Breast epithelium (tissue), 4 donors: Measurements from ENCODE around the gene CRAMP1. TPM values are rescaled to one million over a fixed set of nuclear protein-coding genes. Genes with fewer than 3 reads are reported as not detected.

ENCODE experiments used
- DNase-seq, 2 donors: peaks; one replicate each; pipeline ENCODE4 v3.0.0-alpha.2; 2019; ENCODE audit warnings: low spot score in 2 of 2
- H3K27ac ChIP-seq, 2 donors: fragments of 200-600 bp; sonication (generic) in 1 of 2; one replicate each; pipeline ENCODE4 v1.5.1; 2016 to 2019; ENCODE audit warnings: mild to moderate bottlenecking in 1 of 2
- H3K27me3 ChIP-seq, 2 donors: fragments of 200-600 bp; sonication (generic) in 1 of 2; one replicate each; pipeline versions ENCODE4 v1.5.1 to v1.6.0; 2017 to 2019; ENCODE audit warnings: control low read depth in 1 of 2, mild to moderate bottlenecking in 1 of 2
- H3K36me3 ChIP-seq: fragments of 200-600 bp; one replicate; pipeline ENCODE4 v1.5.1; 2019
- H3K4me1 ChIP-seq, 2 donors: fragments of 200-600 bp; sonication (generic); one replicate each; pipeline ENCODE4 v1.5.1; 2016 to 2019; ENCODE audit warnings: control low read depth in 1 of 2
- H3K4me3 ChIP-seq, 3 donors: fragments of 200-600 bp; sonication (generic); 1 replicate in 2 of 3; 2 replicates in 1 of 3; pipeline ENCODE4 v1.5.1; 2016 to 2019; ENCODE audit warnings: mild to moderate bottlenecking in 3 of 3, moderate library complexity in 2 of 3
- H3K9me3 ChIP-seq, 2 donors: fragments of 200-600 bp; sonication (generic) in 1 of 2; one replicate each; pipeline ENCODE4 v1.5.1; 2016 to 2019; ENCODE audit warnings: control low read depth in 1 of 2
- CTCF ChIP-seq, 3 donors: fragments of 450-650 bp; IDR thresholded peaks; one replicate each; pipeline ENCODE4 v1.5.1; 2016 to 2017; ENCODE audit warnings: antibody characterized with exemption in 3 of 3, mild to moderate bottlenecking in 3 of 3, moderate library complexity in 3 of 3
- POLR2A ChIP-seq: fragments of 450-650 bp; IDR thresholded peaks from one replicate; pipeline ENCODE4 v1.6.1; 2016; ENCODE audit warnings: antibody characterized with exemption, mild to moderate bottlenecking, moderate library complexity
- POLR2AphosphoS5 ChIP-seq, 3 donors: sonication (generic); formaldehyde crosslinking; IDR thresholded peaks; one replicate each; pipeline ENCODE4 v1.6.1; 2017; ENCODE audit warnings: antibody characterized with exemption in 3 of 3
- intact Hi-C: fragments of 100-400 bp; cut with DNase I; formaldehyde crosslinking; loops from one replicate; pipeline ENCODE4 v1.15.1; 2023; ENCODE audit warnings: low total_unique reads
- total RNA-seq, 3 donors: library from RNA; depleted of rRNA; stranded (reverse); fragments of >200 nt; gene quantifications; one replicate each; pipeline ENCODE4 v1.1.0, GENCODE V29; 2016

Gene CRAMP1
- total RNA-seq, 3 donors from 2014 or later = 9.6 to 13.8 (median 10.8) TPM

GRCh38 chr16:1655909-1656807 is 44.0 kb downstream of the CRAMP1 start:
- no peaks in the 10 kb centered on the region for H3K9me3 ChIP-seq
- no peaks in the 10 kb centered on the region for H3K27me3 ChIP-seq
- H3K27ac ChIP-seq = no peak overlapping the region
- peaks cover 0 to 8% of the 10 kb centered on the region in 2 donors for H3K4me1 ChIP-seq
- H3K36me3 ChIP-seq = peaks cover 3% of the 10 kb centered on the region
- no peak overlapping the region for H3K4me3 ChIP-seq
- TF ChIP-seq POLR2A (no peak), POLR2AphosphoS5 (IDR thresholded peaks at IDR 0.05) (no peak), CTCF (IDR thresholded peaks at IDR 0.05) (no peak)
- intact Hi-C loops = no loop called here
- no peak for DNase-seq

- intact Hi-C loops = no loop called here
- TF ChIP-seq POLR2A = no peak
- no peak for TF ChIP-seq CTCF (IDR thresholded peaks at IDR 0.05)
- TF ChIP-seq POLR2AphosphoS5 (IDR thresholded peaks at IDR 0.05) = no peak
- peaks cover 3% of the 10 kb centered on the region for H3K36me3 ChIP-seq
- no peak overlapping the region for H3K4me3 ChIP-seq
- no peaks in the 10 kb centered on the region for H3K9me3 ChIP-seq
- no peak for DNase-seq
- no peak overlapping the region for H3K27ac ChIP-seq
- peaks cover 0 to 8% of the 10 kb centered on the region in 2 donors for H3K4me1 ChIP-seq
- no peaks in the 10 kb centered on the region for H3K27me3 ChIP-seq
Measured at GRCh38 chr16:1656808-1657617, 44.9 kb downstream of the CRAMP1 start.

GRCh38 chr16:1657841-1658240 is 45.7 kb downstream of the CRAMP1 start:
- Histone ChIP-seq H3K4me3 (no peak overlapping the region), H3K4me1 (peaks cover 0 to 8% of the 10 kb centered on the region in 2 donors), H3K36me3 (peaks cover 4% of the 10 kb centered on the region), H3K9me3 (no peaks in the 10 kb centered on the region), H3K27me3 (no peaks in the 10 kb centered on the region), H3K27ac (no peak overlapping the region)
- DNase-seq = no peak
- TF ChIP-seq CTCF (IDR thresholded peaks at IDR 0.05) (no peak), POLR2A (no peak), POLR2AphosphoS5 (IDR thresholded peaks at IDR 0.05) (no peak)
- intact Hi-C loops = no loop called here

GRCh38 chr16:1659031-1659430 is 46.9 kb downstream of the CRAMP1 start:
- H3K4me3 ChIP-seq = no peak overlapping the region
- H3K27ac ChIP-seq = no peak overlapping the region
- TF ChIP-seq CTCF (IDR thresholded peaks at IDR 0.05) (no peak), POLR2A (no peak), POLR2AphosphoS5 (IDR thresholded peaks at IDR 0.05) (no peak)
- intact Hi-C loops = no loop called here
- peaks cover 0 to 8% of the 10 kb centered on the region in 2 donors for H3K4me1 ChIP-seq
- no peaks in the 10 kb centered on the region for H3K9me3 ChIP-seq
- no peak for DNase-seq
- no peaks in the 10 kb centered on the region for H3K27me3 ChIP-seq
- peaks cover 7% of the 10 kb centered on the region for H3K36me3 ChIP-seq

- no peak for DNase-seq
- no peaks in the 10 kb centered on the region for H3K27me3 ChIP-seq
- H3K4me1 ChIP-seq = no peaks in the 10 kb centered on the region
- H3K27ac ChIP-seq = no peak overlapping the region
- TF ChIP-seq CTCF (IDR thresholded peaks at IDR 0.05) (no peak), POLR2A (no peak), POLR2AphosphoS5 (IDR thresholded peaks at IDR 0.05) (no peak)
- no peaks in the 10 kb centered on the region for H3K9me3 ChIP-seq
- intact Hi-C loops = no loop called here
- H3K4me3 ChIP-seq = no peak overlapping the region
- H3K36me3 ChIP-seq = peaks cover 7% of the 10 kb centered on the region
Measured at GRCh38 chr16:1661826-1662225, 49.7 kb downstream of the CRAMP1 start.
